Gastroesophageal sphincter (tissue), 3 donors: ENCODE data around the gene ABL2.

Source experiments
- CTCF ChIP-seq, 4 experiments: fragments of 200-600 bp in 2 of 4; fragments of 450-650 bp in 2 of 4; sonication (generic) in 1 of 4; IDR thresholded peaks; one replicate each; pipeline ENCODE4 v1.5.1; 2017 to 2019; ENCODE audit warnings: antibody characterized with exemption in 4 of 4, mild to moderate bottlenecking in 2 of 4, moderate library complexity in 2 of 4
- POLR2A ChIP-seq, 2 donors: fragments of 450-650 bp; IDR thresholded peaks; one replicate each; pipeline ENCODE4 v1.6.1; 2017; ENCODE audit warnings: antibody characterized with exemption in 2 of 2, mild to moderate bottlenecking in 2 of 2, moderate library complexity in 1 of 2

DNA sequence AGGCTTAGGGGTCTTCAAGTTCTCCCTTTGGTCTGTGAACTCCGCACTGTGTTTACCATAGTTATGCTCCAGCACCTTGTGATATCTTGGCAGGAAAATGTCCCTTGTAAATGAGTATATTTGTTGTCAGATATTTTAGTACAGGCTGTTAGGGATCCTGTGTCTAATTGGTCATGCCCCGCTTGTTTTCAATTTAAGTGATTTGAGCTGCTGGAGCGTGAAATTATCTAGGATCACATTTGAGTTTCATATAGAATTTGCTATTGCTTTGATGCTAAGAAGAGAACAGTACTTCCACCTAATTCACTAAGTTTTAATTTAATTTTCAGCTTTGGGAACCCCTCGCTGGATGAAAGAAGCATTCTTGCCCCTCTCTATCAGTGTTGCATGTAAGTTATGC, 163.0 kb downstream of the ABL2 start:
- no peak for TF ChIP-seq CTCF (IDR thresholded peaks at IDR 0.05)
- no peak for TF ChIP-seq POLR2A (IDR thresholded peaks at IDR 0.05)
